HG03066 (cell line): Measurements from ENCODE around the gene OR4E1.
"Not testable (repeated sequence)": the region's sequence is repeated elsewhere in the genome, so short reads cannot be mapped to it uniquely, and the experiment has no call there.

Experiments used
- ATAC-seq: cut with Tn5 transposase; IDR thresholded peaks from one replicate; pipeline ENCODE4 v1.9.1; 2021; ENCODE audit warnings: low read depth; ENCODE audit not compliant: unreplicated experiment

The OR4E1 gene

DNA sequence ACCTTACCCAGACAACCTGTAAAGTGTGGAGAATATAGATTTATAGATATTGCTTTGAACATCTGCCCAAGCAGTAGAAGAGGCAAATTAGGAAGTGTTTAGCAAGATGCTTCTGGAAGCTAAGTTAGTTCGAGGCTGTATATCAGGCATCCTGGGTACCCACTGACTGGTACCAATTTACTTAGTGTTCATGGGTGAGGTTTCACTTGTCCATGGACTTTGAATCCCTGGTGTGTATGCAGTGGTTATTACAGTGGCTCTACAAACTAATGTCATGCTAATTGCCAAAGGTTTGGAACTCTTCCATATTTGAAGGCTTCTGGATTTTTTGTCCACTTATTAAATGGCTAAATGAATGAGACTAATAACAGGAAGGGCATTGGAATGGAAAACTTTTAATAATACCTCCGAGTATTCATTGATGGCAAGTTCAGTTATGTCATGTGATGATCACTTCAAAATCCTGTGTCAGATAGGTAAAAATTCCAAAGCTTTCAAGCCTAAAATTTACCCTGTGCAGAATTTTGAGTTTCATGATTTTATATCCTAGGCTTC lies 20.2 kb downstream of the OR4E1 start, which contains the start of gene OR4E2:
TSS of gene OR4E2 (plus strand) at position 505 of the 555 bp plus-strand sequence. CDS start 11,248 bp downstream, outside the sequence.
- no peak for ATAC-seq

DNA sequence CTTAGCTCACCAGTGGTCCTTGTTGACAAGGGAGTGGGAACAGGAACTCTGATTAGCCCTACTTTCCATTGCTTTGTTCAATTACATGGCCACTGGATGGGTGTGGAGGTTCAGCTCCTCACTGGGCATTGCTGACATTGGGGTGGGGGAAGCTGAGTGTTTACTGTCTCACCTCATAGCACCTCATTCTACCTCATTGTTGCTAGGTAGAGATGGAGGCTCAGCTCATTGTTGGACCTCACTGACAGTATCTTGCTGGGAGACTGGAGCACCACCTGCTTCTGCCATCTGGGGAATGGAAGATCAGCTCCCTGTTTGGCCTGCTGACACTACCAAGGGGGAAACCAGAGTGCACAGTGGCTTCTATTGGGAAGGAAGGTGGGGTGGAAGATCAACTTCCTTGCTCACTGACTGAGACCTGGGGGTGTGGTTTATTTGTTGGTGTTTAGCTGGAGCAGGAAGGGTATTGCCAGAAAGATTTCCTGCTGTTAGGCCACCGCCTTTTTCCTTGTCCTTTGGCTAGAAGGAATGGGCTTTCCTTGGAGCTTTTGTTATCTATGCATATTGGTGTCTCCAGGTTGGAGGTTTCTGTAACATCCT lies 21.3 kb downstream of the OR4E1 start:
- ATAC-seq, result no peak

DNA sequence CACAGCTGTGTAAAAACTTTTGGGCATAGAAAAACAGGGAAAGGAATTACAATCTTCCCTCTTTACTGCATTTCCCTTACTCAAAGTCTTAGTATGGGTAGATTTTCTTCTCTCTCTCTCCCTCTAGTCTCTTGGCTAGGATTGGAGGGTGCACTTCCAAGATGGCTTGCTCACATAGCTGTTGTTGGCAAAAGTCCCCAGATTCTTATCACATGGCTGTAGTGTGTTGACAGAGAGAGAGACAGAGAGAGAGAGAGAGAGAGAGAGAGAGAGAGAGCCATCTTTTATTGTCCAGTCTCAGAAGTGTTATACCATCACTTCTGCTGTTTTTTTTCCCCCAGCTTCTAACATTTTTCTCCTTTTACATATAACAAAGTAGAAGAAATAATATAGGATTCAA lies 26.2 kb downstream of the OR4E1 start:
- no peak for ATAC-seq

DNA sequence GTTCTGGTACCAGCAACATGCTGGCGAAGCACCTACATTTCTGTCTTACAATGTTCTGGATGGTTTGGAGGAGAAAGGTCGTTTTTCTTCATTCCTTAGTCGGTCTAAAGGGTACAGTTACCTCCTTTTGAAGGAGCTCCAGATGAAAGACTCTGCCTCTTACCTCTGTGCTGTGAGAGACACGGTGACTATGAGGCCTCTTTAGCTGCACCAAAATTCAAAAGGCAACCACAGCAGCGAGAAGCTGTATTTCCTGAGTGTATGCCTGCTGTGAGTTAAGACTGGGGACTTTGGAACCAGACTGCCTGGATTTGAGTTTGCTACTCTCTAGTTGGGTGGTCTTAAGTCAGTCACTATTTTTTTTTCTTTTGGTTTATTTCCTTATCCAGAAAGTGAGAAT lies 30.2 kb downstream of the OR4E1 start:
- no peak for ATAC-seq

DNA sequence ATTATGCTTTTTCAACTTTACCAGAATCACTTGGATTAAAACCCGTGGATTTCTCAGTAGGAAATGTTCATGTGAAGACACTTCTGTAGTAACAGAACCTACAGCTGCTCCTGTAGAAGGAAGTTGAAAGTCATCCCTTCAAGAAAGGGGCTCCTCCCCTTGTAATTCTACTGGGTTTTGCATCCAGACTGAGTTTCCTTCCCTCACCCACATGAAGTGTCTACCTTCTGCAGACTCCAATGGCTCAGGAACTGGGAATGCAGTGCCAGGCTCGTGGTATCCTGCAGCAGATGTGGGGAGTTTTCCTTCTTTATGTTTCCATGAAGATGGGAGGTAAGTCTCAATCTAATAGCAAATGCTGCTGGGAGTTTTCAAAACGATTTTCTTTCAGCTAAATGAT lies 30.9 kb downstream of the OR4E1 start:
- ATAC-seq, result no peak

DNA sequence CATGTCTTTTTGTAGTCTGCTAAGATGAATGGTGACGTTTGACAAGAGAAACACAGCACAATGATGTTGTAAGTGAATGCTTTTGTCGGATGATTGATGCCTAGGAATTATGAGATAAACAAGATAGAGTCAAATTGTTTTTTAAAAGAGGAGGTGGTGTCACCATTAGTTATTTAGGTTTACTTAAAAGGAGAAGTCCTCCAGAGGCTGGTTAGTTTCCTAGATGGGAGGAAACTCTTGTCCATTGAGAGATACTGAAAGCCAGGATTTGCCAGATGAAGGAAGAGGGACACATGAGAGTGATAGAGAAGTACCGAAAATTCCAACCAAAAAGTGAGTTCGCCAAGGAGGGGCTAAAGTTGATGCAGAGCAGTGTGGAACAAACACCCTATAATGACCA lies 38.8 kb downstream of the OR4E1 start, which contains the start of gene OR10G2:
TSS of gene OR10G2 (minus strand) at position 101 of the 400 bp plus-strand sequence. CDS start at position 3, 98 bp downstream.
- no peak for ATAC-seq

DNA sequence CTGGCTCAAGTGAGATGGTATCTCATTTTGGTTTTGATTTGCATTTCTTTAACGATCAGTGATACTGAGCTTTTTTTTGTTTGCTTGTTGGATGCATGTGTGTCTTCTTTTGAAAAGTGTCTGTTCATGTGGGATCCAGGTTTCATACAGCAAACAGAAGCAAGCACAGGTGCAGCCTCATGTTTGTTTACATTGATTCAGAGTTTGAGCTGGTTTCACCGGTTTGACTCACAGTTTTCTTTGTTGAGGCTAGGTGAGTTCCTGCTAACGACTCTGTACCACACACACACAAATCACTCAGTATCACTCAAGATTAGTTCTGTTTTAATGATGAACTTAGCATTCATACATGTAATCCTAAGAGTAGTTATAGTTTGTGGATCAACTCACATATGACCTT lies 42.5 kb downstream of the OR4E1 start:
- ATAC-seq, result no peak

DNA sequence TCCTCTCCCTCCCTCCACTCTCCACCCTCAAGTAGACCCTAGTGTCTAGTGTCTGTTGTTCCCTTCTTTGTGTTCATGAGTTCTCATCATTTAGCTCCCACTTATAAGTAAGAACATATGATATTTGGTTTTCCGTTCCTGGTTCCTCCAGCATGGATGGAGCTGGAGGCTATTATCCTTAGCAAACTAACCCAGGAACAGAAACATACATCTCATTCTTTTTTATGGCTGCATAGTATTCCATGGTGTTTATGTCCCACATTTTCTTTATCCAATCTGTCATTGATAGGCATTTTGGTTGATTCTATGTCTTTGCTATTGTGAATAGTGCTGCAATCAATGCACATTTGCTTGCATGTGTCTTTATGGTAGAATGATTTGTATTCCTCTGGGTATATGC lies 43.1 kb downstream of the OR4E1 start:
- not testable (repeated sequence) for ATAC-seq

DNA sequence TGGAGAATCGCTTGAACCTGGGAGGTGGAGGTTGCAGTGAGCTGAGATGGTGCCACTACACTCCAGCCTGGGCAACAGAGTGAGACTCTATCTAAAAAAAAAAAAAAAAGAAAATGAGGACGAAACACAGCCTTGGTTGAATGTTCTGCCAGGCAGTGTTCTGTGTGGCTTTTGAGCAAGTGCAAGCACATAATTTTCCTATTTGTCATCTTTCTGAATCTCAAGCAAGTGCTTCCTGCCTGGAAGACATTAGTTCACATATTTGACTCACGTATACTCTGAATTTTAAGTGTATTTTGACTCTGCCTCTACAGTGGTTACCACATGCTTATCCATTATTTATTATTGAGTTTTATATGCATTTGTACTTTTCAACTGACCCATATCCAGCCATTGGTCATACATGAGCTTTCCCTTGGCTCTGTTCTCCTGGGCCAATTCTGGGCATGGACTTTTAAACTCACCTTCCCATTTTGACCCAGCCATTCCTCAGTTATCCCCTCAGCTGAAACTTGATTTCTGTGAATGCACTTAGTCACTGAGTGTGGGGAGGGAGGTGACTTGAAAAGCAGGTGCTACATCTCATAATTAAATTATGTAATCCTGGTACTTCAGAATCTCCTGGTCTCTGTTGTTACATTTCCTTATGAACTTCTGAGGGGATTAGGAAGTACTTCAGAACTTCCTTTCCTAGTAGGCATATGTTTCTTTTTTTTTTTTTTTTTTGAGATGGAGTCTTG lies 47.0 kb downstream of the OR4E1 start:
- ATAC-seq, result no peak
